GM19099 (cell line): ENCODE measurements around the gene RAMP3.

Source experiments
- POLR2A ChIP-seq: IDR thresholded peaks from 3 replicates; pipeline ENCODE4 v1.6.1; 2011; ENCODE audit warnings: low read depth; ENCODE audit not compliant: insufficient read length; ENCODE audit errors: extremely low read depth

The RAMP3 gene

GRCh38 chr7:45157653-45158401 is at the start of gene RAMP3:
Gene RAMP3 (plus strand): TSS chr7:45157791. CDS start chr7:45157829, 38 bp downstream.
- TF ChIP-seq POLR2A: no peak

- TF ChIP-seq POLR2A: no peak
Measured at GRCh38 chr7:45108863-45109262, 48.7 kb upstream of the RAMP3 start.

- TF ChIP-seq POLR2A: peak; percentile 93
Measured at GRCh38 chr7:45111298-45112223, 46.0 kb upstream of the RAMP3 start, which contains the start of gene TBRG4. Gene TBRG4 (minus strand): TSS chr7:45111697. CDS start chr7:45109237, 2,460 bp downstream.

- TF ChIP-seq POLR2A: no peak
Measured at GRCh38 chr7:45112648-45113047, 44.9 kb upstream of the RAMP3 start.

GRCh38 chr7:45114926-45115325 is 42.7 kb upstream of the RAMP3 start:
- TF ChIP-seq POLR2A: no peak

GRCh38 chr7:45116048-45116447 is 41.5 kb upstream of the RAMP3 start:
- TF ChIP-seq POLR2A: no peak

GRCh38 chr7:45117582-45117981 is 40.0 kb upstream of the RAMP3 start:
- no peak for TF ChIP-seq POLR2A

- TF ChIP-seq POLR2A: no peak
Measured at GRCh38 chr7:45118292-45118691, 39.3 kb upstream of the RAMP3 start.

- no peak for TF ChIP-seq POLR2A
Measured at GRCh38 chr7:45118889-45119331, 38.7 kb upstream of the RAMP3 start.

GRCh38 chr7:45119550-45119949 is 38.0 kb upstream of the RAMP3 start:
- TF ChIP-seq POLR2A: no peak

- TF ChIP-seq POLR2A: no peak
Measured at GRCh38 chr7:45122975-45123860, 34.4 kb upstream of the RAMP3 start.

- no peak for TF ChIP-seq POLR2A
Measured at GRCh38 chr7:45123913-45124710, 33.5 kb upstream of the RAMP3 start.

- TF ChIP-seq POLR2A: no peak
Measured at GRCh38 chr7:45125193-45125904, 32.2 kb upstream of the RAMP3 start.
